COR-L47 (cell line): ENCODE results near the gene ALOXE3.

Experiments
- DNase-seq: peaks from one replicate; lab custom pipeline; 2025; lab: John Stamatoyannopoulos, UW

ALOXE3 gene

GRCh38 chr17:8048236-8048635 lies 70.1 kb downstream of the ALOXE3 start:
- DNase-seq = no peak

- DNase-seq = no peak
These were observed 70.6 kb downstream of the ALOXE3 start for GRCh38 chr17:8047769-8048110.

GRCh38 chr17:8046929-8047768 lies 71.2 kb downstream of the ALOXE3 start:
- no peak for DNase-seq

- no peak for DNase-seq
These were observed 71.9 kb downstream of the ALOXE3 start for GRCh38 chr17:8046306-8046928.
